NT2/D1 (cell line): Measurements from ENCODE around the gene CCDC83.

ENCODE experiments used
- DNase-seq: peaks from one replicate; pipeline ENCODE4 v3.0.0-alpha.2; 2011; ENCODE audit warnings: low read depth, low spot score
- H3K27me3 ChIP-seq: 2 replicates; pipeline ENCODE4 v1.6.0; 2011; ENCODE audit warnings: mild to moderate bottlenecking; ENCODE audit not compliant: insufficient read length, insufficient read depth
- H3K36me3 ChIP-seq: 2 replicates; pipeline ENCODE4 v1.6.1; 2011; ENCODE audit warnings: mild to moderate bottlenecking, low read length, mixed read lengths; ENCODE audit not compliant: insufficient read depth, insufficient read length
- H3K4me1 ChIP-seq: 2 replicates; pipeline ENCODE4 v1.5.1; 2011; ENCODE audit not compliant: insufficient read depth, insufficient read length
- H3K4me3 ChIP-seq: 2 replicates; pipeline ENCODE4 v1.5.1; 2011; ENCODE audit warnings: low read depth; ENCODE audit not compliant: insufficient read length
- H3K9ac ChIP-seq: 2 replicates; pipeline ENCODE4 v1.6.0; 2011; ENCODE audit warnings: low read depth; ENCODE audit not compliant: insufficient read length
- H3K9me3 ChIP-seq: 2 replicates; pipeline ENCODE4 v1.5.1; 2011; ENCODE audit warnings: mild to moderate bottlenecking, low read length; ENCODE audit not compliant: insufficient read depth
- SUZ12 ChIP-seq: IDR thresholded peaks from 2 replicates; pipeline ENCODE4 v1.6.1; 2011; ENCODE audit not compliant: insufficient read length, insufficient read depth; ENCODE audit errors: extremely low read depth
- YY1 ChIP-seq: IDR thresholded peaks from 2 replicates; pipeline ENCODE4 v1.6.1; 2011; ENCODE audit not compliant: insufficient read length, insufficient read depth
- ZNF274 ChIP-seq: IDR thresholded peaks from 2 replicates; pipeline ENCODE4 v1.6.1; 2011; ENCODE audit warnings: mild to moderate bottlenecking, low read depth, low read length

CCDC83 gene

DNA sequence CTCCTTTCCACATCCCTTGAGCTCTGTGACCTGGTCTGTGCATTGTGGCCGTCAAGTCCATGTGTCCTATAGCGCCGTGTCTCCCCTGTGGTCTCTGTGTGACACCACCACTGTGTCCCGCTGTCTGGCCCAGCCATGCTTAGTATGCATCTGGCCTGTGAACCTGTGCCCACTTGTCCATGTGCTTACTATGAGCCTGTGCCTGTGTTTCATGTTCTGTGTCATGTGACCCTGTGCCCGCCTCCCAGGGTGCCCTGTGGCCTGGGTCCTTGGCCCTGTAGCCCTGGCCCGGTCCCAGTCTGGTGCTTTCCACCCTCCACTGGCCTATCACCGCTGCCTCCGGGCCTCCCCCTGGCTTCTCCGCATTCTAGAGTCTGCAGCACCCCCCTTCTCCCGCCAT, 80.6 kb downstream of the CCDC83 start:
- Histone ChIP-seq H3K4me3 (no peak overlapping the region), H3K9me3 (0 out of 2 replicates have a peak, but pooled peaks cover 6% of the 10 kb centered on the region), H3K36me3 (no peaks in the 10 kb centered on the region), H3K4me1 (no peaks in the 10 kb centered on the region), H3K27me3 (no peaks in the 10 kb centered on the region), H3K9ac (no peak overlapping the region)
- no peak for TF ChIP-seq ZNF274
- TF ChIP-seq SUZ12, result no peak
- TF ChIP-seq YY1, result no peak
- DNase-seq, result no peak

DNA sequence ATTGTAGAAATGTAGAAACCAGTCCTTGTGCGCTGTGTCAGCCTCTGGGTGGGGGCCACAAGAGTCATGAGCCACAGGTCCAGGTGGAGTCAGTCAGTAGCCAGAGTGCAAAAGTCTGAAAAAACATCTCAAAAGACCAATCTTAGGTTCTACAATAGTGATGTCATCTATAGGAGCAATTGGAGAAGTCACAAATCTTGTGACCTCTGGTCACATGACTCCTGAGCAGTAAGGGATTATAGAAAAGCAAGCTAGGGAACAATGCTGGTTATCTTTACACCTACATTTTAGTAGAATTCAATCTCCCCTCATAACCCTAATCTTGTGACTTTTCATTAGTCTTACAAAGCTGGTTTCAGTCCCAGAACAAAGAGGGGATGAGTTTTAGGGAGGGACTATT, 82.7 kb downstream of the CCDC83 start:
- no peak for DNase-seq
- Histone ChIP-seq H3K27me3 (no peaks in the 10 kb centered on the region), H3K36me3 (no peaks in the 10 kb centered on the region), H3K4me1 (no peaks in the 10 kb centered on the region), H3K9ac (no peak overlapping the region), H3K9me3 (0 out of 2 replicates have a peak, but pooled peaks cover 6% of the 10 kb centered on the region), H3K4me3 (no peak overlapping the region)
- no peak for TF ChIP-seq ZNF274
- no peak for TF ChIP-seq YY1
- no peak for TF ChIP-seq SUZ12

DNA sequence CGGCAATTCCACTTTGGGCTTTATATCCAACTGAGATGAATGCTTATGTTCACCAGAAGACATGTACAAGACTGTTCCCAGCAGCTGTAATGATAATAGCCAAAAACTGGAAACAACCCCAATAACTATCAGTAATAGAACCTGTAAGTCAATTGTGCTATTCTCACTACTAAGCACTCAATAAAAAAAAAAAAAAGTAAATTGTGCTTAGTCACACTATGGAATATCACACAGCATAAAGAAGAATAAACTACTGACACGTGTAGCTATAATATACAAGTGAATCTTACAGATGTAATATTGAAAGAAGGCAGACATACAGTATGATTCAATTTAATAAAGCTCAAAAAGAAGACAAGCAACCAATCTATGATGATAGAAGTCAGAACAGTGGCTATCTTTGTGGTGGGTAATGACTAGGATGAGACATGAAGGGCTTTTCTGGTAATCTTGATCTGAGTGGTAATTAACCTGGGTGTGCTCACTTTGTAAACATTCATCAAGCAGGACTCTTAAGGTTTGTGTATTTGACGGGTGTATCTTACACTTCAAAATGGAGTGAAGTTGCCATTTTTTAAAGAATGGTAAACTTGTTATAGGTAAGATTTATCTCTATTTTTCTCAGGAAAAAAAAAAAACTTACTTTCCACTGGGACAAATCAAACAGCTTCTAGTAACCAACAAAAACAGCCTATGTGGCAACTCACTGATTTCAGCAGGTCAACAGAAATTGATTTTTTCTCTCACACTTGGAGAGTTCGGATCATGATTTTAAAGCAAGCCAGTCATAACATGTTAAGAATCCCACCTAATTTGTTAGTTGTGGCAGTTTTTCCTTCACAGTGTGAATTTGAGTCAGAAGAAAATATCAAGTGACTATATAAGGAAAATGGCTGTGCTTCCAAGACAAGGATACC, 84.2 kb downstream of the CCDC83 start:
- Histone ChIP-seq H3K4me1 (no peaks in the 10 kb centered on the region), H3K4me3 (no peak overlapping the region), H3K9me3 (0 out of 2 replicates have a peak, but pooled peaks cover 6% of the 10 kb centered on the region), H3K27me3 (no peaks in the 10 kb centered on the region), H3K9ac (no peak overlapping the region), H3K36me3 (no peaks in the 10 kb centered on the region)
- TF ChIP-seq YY1 (no peak), ZNF274 (no peak), SUZ12 (no peak)
- no peak for DNase-seq

DNA sequence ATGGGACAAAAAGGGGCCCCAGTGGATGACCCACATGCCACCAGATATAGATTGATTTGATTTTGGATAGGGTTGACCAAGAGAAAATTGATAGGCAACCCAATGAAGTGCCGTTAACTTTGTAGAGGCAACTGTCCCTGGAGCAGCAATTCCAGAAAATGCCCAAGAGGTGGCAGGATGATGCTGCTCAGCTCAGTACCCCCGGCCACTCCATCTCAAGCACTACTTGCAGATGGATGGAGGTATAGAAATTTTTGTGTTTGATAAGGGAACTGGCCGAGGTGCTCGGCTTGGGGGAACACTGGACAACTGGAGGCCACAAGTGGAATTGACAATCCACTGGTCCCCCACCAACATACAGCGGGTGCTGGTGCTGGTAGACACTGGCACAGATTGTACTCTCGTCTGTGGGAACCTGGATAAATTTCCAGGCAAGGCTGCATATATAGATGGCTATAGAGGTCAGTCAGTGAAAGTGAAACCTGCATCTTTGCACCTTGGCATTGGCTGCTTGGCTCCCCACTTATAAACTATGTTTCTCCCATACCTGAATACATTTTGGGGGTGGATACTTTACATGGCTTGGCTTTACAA, 86.3 kb downstream of the CCDC83 start:
- TF ChIP-seq YY1, result no peak
- Histone ChIP-seq H3K9ac (no peak overlapping the region), H3K27me3 (no peaks in the 10 kb centered on the region), H3K4me1 (no peaks in the 10 kb centered on the region), H3K4me3 (no peak overlapping the region), H3K9me3 (no peaks in the 10 kb centered on the region), H3K36me3 (no peaks in the 10 kb centered on the region)
- peak; percentile 28 for DNase-seq

DNA sequence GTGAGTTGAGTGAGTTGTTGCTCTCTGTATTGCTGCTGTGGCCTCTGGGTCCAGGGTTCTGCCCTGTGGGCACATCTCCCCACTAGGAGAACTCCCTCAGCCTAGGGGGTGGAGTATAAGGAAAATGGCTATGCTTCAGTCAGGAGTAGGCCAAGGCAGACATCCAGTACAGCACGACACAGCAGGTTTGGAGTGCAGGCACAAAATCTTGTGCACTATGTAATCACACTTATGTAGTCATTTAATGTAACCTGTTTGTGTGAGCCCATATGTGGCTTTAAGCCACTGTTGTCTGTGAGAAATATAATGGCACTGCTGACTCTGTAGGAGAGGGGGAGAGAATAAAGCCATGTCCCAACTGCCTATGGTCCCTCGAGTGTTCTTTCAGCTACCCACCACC, 90.1 kb downstream of the CCDC83 start:
- no peaks in the 10 kb centered on the region for H3K4me1 ChIP-seq
- TF ChIP-seq YY1, result no peak
- no peak for DNase-seq
- H3K9me3 ChIP-seq, result no peaks in the 10 kb centered on the region
- no peak overlapping the region for H3K4me3 ChIP-seq
- no peak overlapping the region for H3K9ac ChIP-seq
- H3K36me3 ChIP-seq, result no peaks in the 10 kb centered on the region
- no peaks in the 10 kb centered on the region for H3K27me3 ChIP-seq

DNA sequence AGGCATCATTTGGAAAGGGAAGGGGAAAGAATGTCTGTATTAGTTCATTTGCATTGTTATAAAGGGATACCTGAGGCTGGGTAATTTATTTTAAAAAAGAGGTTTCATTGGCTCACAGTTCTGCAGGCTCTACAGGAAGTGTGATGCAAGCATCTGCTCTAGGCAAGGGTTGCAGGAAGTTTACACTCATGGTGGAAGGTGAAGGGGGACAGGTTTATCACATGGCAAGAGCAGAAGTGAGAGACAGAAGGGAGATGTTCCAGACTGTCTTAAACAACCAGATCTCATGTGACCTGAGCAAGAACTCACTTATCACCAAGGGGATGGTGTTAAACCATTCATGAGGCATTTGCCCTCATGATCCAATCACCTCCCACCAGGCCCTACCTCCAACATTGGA, 90.6 kb downstream of the CCDC83 start:
- TF ChIP-seq ZNF274, result no peak
- no peak for TF ChIP-seq YY1
- no peak for TF ChIP-seq SUZ12
- no peaks in the 10 kb centered on the region for H3K36me3 ChIP-seq
- H3K9ac ChIP-seq, result no peak overlapping the region
- H3K9me3 ChIP-seq, result no peaks in the 10 kb centered on the region
- no peak for DNase-seq
- H3K4me3 ChIP-seq, result no peak overlapping the region
- no peaks in the 10 kb centered on the region for H3K27me3 ChIP-seq
- H3K4me1 ChIP-seq, result no peaks in the 10 kb centered on the region

DNA sequence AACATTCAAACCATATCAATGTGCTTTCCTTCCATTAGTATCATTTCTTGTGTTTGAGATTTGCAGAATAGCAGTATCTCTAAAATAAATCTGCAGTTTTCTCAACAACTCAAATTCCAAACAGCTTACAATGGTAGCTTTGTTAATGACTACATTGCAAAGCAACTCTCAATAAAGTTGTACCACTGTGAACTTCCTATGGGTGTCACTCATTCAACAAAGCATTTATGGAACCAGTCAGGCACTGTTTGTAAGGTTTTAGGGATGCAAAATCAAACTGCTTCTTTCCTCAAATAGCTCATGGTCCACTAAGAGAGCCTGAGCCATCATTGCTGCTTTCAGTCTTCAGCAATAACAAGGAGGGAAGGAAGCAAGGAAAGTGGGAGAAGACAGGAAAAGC, 91.0 kb downstream of the CCDC83 start:
- H3K9me3 ChIP-seq, result no peaks in the 10 kb centered on the region
- no peak for DNase-seq
- no peaks in the 10 kb centered on the region for H3K36me3 ChIP-seq
- TF ChIP-seq YY1, result no peak
- TF ChIP-seq ZNF274, result no peak
- TF ChIP-seq SUZ12, result no peak
- no peak overlapping the region for H3K4me3 ChIP-seq
- H3K27me3 ChIP-seq, result no peaks in the 10 kb centered on the region
- no peak overlapping the region for H3K9ac ChIP-seq
- no peaks in the 10 kb centered on the region for H3K4me1 ChIP-seq
